GM12874 (cell line): ENCODE data around the gene H2BK1.

Experiments used
- TF ChIP-seq, protein P1 (sequence below): IDR thresholded peaks from 2 replicates; pipeline ENCODE4 v1.5.1; 2011; ENCODE audit warnings: low read depth, mild to moderate bottlenecking, control low read depth, low read length, moderate library complexity; ENCODE audit not compliant: insufficient read depth

Gene H2BK1

DNA sequence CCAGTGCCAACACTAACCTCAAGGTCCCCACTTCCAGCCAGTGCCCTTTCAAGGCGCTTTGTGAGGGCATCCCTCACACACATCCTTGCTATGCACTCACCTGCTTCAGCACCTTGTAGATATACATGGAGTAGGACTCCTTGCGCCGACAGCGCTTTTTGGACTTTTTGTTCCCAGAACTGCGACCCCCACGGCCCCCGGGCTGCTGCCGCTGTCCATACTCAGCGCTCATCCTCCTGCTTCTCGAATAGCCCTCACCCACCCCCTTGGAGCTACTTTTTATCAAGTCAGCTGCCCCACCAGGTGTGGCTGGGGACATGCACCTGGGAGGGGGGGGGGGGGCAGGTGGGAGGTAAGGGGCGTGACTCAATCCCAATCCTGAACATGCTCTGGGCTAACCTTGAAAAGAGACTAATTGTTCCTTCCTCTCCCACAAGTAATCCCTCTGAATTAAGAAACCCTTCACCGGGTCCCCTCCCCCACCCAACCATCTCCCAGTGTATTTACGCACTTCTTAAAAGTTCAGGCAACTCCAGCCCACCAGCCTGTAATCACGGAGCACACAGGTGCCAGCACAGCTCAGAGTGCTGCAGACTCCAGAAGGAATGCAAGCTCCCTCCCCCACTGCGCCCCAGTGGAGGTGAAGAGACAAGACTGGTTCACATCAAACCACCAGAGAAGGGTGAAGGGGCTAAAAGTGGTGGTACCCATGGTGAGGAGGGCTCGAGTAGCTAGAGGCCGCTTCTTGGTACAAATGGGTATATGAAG, at the start of gene H2BK1:
Gene H2BK1, minus strand, starts transcription at position 402 of the 768 bp plus-strand sequence. Its CDS starts 170 bp downstream, at position 232.
- TF ChIP-seq, protein P1, sequence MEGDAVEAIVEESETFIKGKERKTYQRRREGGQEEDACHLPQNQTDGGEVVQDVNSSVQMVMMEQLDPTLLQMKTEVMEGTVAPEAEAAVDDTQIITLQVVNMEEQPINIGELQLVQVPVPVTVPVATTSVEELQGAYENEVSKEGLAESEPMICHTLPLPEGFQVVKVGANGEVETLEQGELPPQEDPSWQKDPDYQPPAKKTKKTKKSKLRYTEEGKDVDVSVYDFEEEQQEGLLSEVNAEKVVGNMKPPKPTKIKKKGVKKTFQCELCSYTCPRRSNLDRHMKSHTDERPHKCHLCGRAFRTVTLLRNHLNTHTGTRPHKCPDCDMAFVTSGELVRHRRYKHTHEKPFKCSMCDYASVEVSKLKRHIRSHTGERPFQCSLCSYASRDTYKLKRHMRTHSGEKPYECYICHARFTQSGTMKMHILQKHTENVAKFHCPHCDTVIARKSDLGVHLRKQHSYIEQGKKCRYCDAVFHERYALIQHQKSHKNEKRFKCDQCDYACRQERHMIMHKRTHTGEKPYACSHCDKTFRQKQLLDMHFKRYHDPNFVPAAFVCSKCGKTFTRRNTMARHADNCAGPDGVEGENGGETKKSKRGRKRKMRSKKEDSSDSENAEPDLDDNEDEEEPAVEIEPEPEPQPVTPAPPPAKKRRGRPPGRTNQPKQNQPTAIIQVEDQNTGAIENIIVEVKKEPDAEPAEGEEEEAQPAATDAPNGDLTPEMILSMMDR, result no peak

DNA sequence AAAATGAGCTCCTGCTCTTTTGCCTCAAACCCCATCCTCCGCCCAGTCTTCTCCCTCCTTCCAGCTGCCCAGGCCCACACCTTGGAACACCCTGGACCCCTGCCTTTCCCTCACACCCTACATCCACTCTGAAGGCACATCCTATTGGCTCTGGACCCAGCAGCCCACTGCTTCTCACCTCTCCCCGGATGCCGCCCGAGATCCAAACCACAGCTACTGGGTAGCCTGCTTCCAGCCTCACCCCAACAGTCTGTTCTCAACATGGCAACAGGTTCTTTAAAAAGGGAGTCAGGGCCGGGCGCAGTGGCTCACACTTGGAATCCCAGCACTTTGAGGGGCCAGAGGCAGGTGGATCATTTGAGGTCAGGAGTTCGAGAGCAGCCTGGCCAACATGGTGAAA, 47.7 kb upstream of the H2BK1 start:
- TF ChIP-seq, protein P1, result no peak

DNA sequence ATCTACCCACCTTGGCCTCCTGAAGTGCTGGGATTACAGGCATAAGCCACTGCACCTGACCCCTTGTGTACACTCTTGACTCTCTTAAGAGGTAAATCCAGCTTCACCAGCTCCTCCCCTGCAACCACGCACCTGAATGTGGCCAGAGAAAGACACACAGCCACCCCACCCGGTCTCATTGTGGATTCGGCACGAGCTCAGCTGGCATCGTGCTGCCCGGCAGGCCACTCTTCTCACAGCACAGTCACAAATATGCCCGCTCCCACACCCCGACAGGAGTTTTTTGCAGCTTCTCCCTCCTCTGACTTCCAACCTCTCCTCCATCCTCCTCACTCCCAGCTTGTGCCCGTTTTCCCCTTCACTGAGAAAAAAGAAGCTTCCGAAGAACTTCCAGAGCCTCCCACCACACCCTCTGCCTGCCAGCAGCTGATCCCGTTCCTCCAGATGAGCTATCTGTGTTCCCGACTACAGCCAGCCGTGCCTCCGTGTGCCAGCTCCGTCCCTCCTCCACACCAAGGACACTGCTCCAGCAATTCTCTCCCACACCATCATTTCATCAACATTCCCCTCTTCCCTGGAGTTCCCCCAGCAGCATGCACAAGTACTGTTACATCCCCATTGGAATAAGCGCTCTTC, 46.2 kb upstream of the H2BK1 start:
- TF ChIP-seq, protein P1, result no peak

- TF ChIP-seq, protein P1, result no peak
Measured at GRCh38 chr7:151255390-151255789, 45.1 kb upstream of the H2BK1 start.

DNA sequence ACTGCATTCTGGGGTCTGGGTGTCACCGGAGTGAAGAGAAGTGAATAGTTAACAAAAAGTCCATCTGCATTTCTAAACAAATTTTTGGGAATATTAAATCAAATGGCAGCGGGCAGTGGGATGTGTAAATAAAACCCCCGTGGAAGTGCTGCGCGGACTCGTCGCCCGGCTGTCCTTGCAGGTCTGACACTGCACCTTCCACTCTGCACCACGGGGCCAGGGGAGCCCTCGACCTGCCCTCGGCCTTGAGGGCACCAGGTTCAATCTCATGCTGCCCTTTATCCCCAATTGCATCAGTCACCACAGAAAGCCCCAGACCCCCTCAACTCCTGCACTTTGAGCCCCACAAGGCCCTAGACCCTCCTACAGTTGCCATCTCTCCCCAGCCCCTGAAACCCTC, 44.6 kb upstream of the H2BK1 start:
- TF ChIP-seq, protein P1, result no peak

DNA sequence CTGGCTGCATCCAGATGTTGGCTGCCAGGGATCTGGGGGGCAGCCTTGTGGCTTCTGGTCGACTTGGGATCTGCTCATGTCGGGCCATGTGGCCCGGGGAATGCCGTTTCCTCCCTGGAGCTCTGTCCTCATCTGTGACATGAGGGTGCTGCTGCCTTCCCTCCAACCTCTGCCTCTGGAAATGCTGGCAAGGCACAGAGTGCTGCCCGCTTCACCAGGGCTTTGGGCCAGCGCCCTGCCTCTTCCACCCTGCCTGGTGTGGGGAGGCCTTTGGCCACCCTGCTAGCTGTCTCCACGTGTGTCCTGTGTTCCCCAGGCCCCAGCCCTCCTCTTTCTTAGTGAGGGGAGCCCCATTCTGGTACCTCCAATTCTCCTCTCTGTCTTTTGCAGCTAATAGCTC, 44.0 kb upstream of the H2BK1 start:
- TF ChIP-seq, protein P1, result no peak

DNA sequence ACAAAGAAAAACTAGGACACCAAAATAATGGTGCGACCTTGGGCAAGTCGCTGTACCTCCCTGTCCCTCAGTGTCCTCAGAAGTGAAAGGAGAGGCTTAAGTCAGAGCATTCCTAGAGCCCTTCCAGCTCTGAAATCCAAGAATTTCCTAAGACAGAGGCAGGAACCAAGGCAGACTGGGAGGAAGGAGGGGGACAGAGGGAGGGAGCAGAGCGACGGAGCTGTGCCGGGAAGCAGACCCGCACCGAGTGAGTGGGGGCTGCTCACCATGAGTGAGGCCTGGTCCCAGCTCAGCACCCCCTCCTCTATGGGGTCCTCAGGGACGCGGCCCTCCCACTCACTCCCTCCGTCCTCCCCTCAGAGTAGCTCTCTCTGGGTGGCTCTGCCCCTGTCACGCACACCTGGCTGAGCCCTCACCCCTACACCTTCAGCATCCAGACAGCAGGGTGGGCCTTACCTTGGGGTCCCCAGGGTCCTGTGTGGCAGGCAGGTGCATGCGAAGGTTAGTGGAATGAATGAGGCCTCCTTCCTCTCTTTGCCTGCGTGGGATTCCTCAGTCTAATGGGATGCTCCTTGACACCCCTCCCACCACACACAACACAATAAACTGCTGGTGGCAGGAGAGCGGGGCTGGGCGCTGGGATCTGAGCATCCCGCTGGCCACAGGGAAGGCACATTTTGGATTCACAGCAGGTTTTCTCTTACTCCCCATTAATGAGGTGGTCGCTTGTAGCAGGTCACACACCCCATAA, 42.8 kb upstream of the H2BK1 start:
- TF ChIP-seq, protein P1, result no peak
